CMK (cell line): ENCODE measurements around the gene REM2.

Experiments used
- DNase-seq: peaks from one replicate; pipeline ENCODE4 v3.0.0-alpha.2; 2010; ENCODE audit warnings: low read depth

Gene REM2

GRCh38 chr14:22875003-22875747, 7.8 kb upstream of the REM2 start:
- DNase-seq, result no peak

- no peak for DNase-seq
Observed at GRCh38 chr14:22875748-22876319, 7.2 kb upstream of the REM2 start.

- DNase-seq, result no peak
Observed at GRCh38 chr14:22877000-22877501, 6.0 kb upstream of the REM2 start.

- no peak for DNase-seq
Observed at GRCh38 chr14:22878271-22879246, 4.5 kb upstream of the REM2 start.

GRCh38 chr14:22882064-22882463, 958 bp upstream of the REM2 start:
- no peak for DNase-seq

DNA sequence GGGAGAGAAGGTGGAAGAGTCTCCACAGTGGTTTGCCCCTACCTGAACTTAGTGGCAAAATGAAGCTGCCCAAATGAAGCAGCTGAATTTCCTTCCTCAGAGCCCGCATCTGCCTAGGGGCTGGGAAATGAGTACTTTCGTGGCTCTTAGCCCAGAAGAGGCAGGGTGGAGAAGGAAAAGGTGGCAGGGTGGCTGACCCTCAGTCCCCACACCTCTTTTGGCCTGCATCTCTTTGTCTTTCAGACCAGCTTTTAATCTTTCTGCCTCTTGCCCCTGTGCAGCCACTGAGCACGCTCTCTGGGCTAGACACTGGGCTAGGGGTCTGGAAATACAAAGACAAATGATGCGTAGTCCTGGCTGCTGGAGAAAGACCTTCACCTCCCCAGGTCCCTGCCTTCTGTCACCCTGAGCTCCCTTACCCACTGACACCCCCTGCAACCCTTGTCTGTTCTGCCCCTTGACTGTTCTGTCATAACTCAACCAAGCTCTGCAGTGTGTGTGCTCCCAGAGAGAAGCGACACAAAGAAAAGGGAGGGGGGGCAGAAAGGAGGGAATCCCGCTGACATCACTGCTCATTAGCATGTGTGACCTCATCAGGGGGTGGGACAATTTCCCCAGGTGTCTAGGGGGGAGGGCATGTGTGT, 371 bp upstream of the REM2 start:
- no peak for DNase-seq

- DNase-seq, result no peak
Observed at GRCh38 chr14:22884076-22884737, 1.2 kb downstream of the REM2 start.

DNA sequence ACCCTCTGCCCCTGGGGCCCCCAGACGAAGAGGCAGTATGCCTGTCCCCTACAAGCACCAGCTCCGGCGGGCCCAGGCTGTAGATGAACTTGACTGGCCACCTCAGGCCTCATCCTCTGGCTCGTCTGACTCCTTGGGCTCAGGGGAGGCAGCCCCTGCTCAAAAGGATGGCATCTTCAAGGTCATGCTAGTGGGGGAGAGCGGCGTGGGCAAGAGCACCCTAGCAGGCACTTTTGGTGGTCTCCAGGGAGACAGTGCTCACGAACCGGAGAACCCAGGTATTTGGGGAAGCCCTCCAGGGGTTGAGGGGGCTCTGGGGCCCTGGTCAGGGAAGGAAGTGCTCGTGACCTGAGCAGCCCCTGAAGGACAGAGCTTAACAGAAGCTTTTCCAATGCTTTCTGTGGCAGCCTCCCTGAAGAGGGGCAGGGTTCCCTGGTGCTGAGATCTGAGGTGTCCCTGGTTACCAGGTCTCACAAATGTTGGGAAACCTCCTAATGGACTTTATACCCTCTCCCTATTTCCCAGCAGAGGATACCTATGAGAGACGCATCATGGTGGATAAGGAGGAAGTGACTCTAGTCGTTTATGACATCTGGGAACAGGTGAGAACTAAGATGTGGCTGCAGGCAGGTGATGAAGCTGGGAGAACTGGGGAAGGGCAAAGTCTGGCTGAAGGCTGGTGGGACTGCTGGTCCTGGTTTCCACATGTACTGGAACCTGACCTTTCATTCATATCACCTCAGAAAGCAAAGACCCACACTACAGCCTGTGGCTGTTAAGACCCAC, 1.9 kb downstream of the REM2 start:
- no peak for DNase-seq

DNA sequence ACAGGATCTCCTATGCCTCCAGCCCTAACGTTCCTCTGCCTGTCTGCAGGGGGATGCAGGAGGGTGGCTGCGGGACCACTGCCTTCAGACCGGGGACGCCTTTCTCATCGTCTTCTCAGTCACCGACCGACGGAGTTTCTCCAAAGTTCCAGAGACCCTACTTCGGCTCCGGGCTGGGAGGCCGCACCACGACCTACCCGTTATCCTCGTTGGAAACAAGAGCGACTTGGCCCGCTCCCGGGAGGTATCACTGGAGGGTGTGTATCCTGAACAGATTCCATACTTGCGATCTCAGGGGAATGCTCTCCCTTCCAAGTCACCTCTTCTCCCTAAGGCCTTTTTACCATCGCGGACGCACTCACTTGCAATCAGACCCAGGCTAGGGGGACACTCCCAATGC, 3.0 kb downstream of the REM2 start:
- no peak for DNase-seq

DNA sequence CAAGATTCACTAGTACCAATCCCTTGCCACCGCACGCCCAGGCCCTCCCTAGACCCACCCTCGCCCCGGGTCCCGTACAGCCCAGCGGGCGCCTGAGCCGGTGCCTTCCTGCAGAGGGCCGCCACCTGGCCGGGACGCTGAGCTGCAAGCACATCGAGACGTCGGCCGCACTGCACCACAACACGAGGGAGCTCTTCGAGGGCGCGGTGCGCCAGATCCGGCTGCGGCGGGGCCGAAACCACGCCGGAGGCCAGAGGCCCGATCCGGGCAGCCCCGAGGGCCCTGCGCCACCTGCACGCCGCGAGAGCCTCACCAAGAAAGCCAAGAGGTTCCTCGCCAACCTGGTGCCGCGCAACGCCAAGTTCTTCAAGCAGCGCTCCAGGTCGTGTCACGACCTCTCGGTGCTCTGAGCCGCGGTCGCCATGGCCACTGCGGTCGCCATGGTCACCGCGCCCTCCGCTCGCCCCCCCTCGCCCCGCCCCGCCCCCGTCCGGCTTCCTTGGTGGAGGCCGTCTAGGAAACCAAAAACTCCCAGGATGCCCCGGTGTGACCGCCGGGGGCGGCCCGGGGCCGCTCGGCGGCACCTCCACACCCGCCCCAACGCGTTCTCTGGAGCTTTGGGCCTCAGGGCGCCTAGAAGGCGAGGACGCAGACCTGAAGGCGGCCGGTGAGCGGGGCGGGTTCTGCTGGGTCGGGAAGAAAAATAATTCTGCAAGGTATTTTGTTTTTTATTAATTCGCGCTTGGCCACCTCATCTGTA, 3.7 kb downstream of the REM2 start:
- no peak for DNase-seq

- no peak for DNase-seq
Observed at GRCh38 chr14:22887260-22887989, 4.4 kb downstream of the REM2 start.

DNA sequence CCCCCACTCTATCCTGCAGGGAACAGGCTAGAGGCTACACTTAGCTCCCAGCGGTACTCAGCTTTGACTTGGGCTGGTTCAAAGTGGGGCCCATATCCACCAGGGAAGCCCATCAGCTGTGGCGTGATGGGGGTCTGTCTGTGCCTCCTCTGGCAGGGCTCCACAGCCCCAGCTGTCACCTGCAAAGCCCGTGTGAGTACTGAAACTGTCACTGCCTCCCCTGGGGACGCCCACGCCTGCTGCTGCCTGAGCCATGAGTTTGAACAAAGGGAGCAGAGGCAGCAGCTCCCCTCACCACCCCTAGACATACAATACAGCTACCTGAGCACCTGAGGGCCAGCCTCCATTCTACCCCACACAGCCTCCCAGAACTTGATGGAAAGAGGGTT, 5.0 kb downstream of the REM2 start:
- DNase-seq, result no peak

GRCh38 chr14:22888662-22889061, 5.6 kb downstream of the REM2 start:
- DNase-seq, result no peak

- DNase-seq, result no peak
Observed at GRCh38 chr14:22890416-22890815, 7.4 kb downstream of the REM2 start.

DNA sequence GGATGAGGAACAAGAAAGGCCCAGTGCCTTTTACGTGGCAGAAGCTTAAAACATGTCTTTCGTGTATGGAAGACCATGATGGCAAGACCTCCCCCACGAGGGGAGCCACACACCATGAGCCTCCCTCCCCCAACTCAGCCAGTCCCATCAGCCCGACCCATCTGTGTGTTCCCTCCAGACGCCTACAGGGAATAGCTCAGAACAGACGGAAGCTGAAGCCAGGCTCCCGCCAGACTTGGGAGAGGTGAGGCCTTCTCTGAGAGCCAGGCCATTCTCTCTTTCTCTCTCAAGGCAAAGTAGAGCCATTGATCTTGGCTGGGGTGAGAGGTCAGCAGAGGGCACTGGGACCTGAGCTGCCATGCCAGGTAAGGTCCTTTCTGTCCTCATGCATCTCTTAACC, 9.5 kb downstream of the REM2 start:
- no peak for DNase-seq

DNA sequence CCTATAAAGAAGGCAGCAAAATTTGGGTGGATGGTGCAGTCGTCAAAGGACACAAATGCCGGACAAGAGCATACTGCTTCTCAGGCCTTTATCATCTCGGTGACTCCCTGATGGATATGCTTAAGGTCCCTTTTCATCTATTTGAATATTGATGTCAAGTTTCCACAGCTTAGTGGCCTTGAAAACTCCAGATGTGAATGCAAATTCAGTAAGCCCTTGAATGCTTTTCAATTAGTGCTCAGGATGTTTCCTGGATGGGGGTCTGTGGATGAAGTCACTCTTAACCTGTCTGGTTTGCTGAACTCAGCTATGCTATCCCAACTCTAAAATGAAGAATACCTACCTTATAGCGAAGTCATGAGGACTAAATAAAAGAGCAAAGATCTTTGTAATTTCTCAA, 10.7 kb downstream of the REM2 start:
- no peak for DNase-seq

DNA sequence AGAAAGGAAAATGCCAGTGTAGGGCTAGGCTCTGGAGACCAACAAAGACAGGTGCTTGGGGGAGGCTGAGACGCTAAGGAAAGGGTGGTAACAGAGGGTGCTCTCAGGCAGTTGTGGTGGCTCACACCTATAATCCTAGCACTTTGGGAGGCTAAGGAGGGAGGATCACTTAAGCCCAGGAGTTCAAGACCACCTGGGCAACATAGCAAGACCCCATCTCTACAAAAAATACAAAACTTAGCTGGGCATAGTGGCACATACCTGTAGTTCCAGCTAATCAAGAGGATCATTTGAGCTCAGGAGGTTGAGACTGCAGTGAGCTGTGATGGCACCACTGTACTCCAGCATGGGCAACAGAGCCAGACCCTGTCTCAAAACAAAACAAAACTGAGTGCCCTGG, 12.4 kb downstream of the REM2 start:
- DNase-seq, result no peak

DNA sequence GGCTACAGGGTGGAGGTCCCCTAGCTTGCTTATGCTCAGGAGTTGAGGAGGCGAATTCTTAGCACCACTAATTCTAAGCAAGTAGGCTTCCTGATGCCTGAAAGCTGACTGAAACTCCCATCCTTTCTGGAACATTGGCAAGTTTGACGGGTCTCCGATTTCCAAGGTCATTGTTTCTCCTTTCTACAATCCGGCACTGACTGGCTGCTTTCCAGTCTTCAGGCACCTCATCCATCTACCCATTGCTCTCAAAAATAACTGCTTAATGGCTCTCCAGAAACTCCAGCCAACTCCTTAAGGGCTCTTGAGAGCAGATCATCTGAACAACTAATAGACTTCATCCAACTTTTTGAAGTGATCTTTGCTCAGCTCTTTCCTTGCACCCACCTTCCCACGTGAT, 13.3 kb downstream of the REM2 start:
- DNase-seq, result no peak

DNA sequence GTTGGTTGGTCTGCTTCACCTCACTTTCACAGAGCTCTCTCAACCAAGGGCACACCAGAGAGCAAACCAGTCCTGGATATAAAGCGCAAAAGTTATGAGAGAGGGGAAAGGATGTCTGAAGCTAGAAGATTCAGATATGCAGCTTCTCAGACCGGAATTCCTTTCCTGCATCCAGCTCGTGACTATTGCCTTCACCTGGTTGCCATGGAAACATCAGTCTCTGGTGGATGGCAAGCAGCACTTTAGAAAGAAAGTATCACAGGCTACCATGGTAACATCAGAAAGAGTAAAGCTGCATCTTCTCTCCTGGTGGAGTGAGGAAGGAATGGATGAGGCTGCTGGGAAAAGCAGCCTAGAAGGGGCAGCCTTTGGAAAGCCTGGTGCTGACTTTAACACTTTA, 13.7 kb downstream of the REM2 start:
- DNase-seq, result no peak
